Esophagus muscularis mucosa (tissue), 4 donors: ENCODE results near the gene KIR2DL1. TPM values are rescaled to one million over a fixed set of nuclear protein-coding genes. Genes with fewer than 3 reads are reported as not detected.
"Not testable (repeated sequence)": the region's sequence is repeated elsewhere in the genome, so short reads cannot be mapped to it uniquely, and the experiment has no call there.

ENCODE experiments used
- DNase-seq: peaks from one replicate; pipeline ENCODE4 v3.0.0-alpha.2; 2017; ENCODE audit errors: extremely low spot score
- H3K27ac ChIP-seq, 4 donors: fragments of 200-600 bp; sonication (generic); replicated peaks in 1 of 4; 1 replicate in 3 of 4; 2 replicates in 1 of 4; pipeline ENCODE4 v1.5.1; 2016 to 2019; ENCODE audit warnings: mild to moderate bottlenecking in 1 of 4
- H3K27me3 ChIP-seq, 4 donors: fragments of 200-600 bp; sonication (generic); one replicate each; pipeline versions ENCODE4 v1.5.1 to v1.6.0; 2016 to 2019
- H3K36me3 ChIP-seq, 4 donors: fragments of 200-600 bp; sonication (generic); one replicate each; pipeline ENCODE4 v1.5.1; 2016 to 2019
- H3K4me1 ChIP-seq, 4 donors: fragments of 200-600 bp; sonication (generic); one replicate each; pipeline ENCODE4 v1.5.1; 2016 to 2019
- H3K4me3 ChIP-seq, 4 donors: fragments of 200-600 bp; sonication (generic); 1 replicate in 2 of 4; 2 replicates in 2 of 4; pipeline ENCODE4 v1.5.1; 2016 to 2019; ENCODE audit warnings: mild to moderate bottlenecking in 4 of 4, moderate library complexity in 1 of 4
- H3K9me3 ChIP-seq, 4 donors: fragments of 200-600 bp; sonication (generic); 1 replicate in 3 of 4; 2 replicates in 1 of 4; pipeline ENCODE4 v1.5.1; 2016 to 2019
- EP300 ChIP-seq: sonication (generic); formaldehyde crosslinking; IDR thresholded peaks from one replicate; pipeline ENCODE4 v1.6.1; 2017; ENCODE audit warnings: antibody characterized with exemption
- POLR2A ChIP-seq: fragments of 450-650 bp; IDR thresholded peaks from one replicate; pipeline ENCODE4 v1.6.1; 2017; ENCODE audit warnings: antibody characterized with exemption, moderate library complexity, mild to moderate bottlenecking, low read depth
- POLR2AphosphoS5 ChIP-seq, 2 donors: sonication (generic); formaldehyde crosslinking; IDR thresholded peaks; one replicate each; pipeline ENCODE4 v1.6.1; 2017; ENCODE audit warnings: antibody characterized with exemption in 2 of 2
- WGBS: methylation state at CpG from one replicate; pipeline ENCODE4 v1.1.5; 2018; 5-methylcytosine and 5-hydroxymethylcytosine counted together
- intact Hi-C: fragments of 100-400 bp; cut with DNase I; formaldehyde crosslinking; loops from one replicate; pipeline ENCODE4 v1.15.1; 2023
- total RNA-seq, 4 donors: library from RNA; depleted of rRNA; stranded (reverse); fragments of >200 nt; gene quantifications; one replicate each; pipeline versions ENCODE4 v1.1.0 to v1.2.1, GENCODE V29; 2016
- TF ChIP-seq, protein P1 (sequence below), 3 experiments: fragments of 200-600 bp in 2 of 3; fragments of 450-650 bp in 1 of 3; sonication (generic) in 2 of 3; IDR thresholded peaks; one replicate each; pipeline ENCODE4 v1.5.1; 2017 to 2019; ENCODE audit warnings: antibody characterized with exemption in 3 of 3, mild to moderate bottlenecking in 2 of 3, moderate library complexity in 1 of 3

Gene KIR2DL1
- total RNA-seq, 4 donors from 2014 or later = not detected

DNA sequence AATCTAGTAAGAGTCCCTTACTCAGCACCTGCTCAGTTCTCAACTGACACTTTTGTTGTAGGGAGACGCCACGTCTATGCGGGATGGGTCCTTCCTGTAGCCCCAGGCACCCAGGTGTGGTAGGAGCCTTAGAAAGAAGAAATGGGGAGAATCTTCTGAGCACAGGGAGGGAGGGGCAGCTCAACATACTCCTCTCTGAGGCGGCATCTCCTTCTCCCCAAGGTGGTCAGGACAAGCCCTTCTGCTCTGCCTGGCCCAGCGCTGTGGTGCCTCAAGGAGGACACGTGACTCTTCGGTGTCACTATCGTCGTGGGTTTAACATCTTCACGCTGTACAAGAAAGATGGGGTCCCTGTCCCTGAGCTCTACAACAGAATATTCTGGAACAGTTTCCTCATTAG, 35.0 kb downstream of the KIR2DL1 start:
- Histone ChIP-seq H3K4me3 (no peak overlapping the region), H3K4me1 (no peaks in the 10 kb centered on the region), H3K27me3 (peaks cover 0 to 30% (median 0%) of the 10 kb centered on the region in 4 donors), H3K27ac (no peak overlapping the region), H3K9me3 (peaks cover 0 to 3% (median 0%) of the 10 kb centered on the region in 4 donors), H3K36me3 (no peaks in the 10 kb centered on the region)
- WGBS = 91% methylated on average over 10 of the region's 10 CpGs
- DNase-seq = peak; percentile 5
- TF ChIP-seq, protein P1, sequence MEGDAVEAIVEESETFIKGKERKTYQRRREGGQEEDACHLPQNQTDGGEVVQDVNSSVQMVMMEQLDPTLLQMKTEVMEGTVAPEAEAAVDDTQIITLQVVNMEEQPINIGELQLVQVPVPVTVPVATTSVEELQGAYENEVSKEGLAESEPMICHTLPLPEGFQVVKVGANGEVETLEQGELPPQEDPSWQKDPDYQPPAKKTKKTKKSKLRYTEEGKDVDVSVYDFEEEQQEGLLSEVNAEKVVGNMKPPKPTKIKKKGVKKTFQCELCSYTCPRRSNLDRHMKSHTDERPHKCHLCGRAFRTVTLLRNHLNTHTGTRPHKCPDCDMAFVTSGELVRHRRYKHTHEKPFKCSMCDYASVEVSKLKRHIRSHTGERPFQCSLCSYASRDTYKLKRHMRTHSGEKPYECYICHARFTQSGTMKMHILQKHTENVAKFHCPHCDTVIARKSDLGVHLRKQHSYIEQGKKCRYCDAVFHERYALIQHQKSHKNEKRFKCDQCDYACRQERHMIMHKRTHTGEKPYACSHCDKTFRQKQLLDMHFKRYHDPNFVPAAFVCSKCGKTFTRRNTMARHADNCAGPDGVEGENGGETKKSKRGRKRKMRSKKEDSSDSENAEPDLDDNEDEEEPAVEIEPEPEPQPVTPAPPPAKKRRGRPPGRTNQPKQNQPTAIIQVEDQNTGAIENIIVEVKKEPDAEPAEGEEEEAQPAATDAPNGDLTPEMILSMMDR (IDR thresholded peaks at IDR 0.05) = no peak
- TF ChIP-seq EP300 (no peak), POLR2AphosphoS5 (IDR thresholded peaks at IDR 0.05) (no peak), POLR2A (no peak)
- intact Hi-C loops = no loop called here

DNA sequence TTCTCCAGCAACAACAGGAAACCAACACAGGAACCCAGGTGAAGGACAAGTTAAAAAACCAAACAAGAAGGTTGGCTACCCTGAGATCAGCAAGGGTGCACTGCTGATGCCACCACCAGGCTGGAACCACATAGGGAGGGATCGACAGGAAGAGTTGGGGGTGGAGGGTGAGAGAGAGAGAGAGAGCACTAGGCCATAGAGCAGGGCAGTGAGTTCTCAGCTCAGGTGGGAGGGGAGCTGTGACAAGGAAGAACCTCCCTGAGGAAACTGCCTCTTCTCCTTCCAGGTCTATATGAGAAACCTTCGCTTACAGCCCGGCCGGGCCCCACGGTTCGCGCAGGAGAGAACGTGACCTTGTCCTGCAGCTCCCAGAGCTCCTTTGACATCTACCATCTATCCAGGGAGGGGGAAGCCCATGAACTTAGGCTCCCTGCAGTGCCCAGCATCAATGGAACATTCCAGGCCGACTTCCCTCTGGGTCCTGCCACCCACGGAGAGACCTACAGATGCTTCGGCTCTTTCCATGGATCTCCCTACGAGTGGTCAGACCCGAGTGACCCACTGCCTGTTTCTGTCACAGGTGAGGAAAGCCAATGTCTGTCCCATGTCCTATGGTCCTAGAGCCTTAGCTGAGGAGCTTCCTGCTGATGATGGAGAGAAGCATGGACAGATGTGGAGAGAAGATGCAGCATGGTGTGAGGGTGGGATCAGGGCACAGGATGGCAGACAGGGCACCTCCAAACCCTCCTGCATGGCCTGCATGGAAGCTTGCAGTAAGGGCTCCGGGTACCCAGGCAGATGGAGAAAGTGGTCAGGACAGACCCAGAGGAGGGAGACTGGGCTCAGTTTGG, 36.3 kb downstream of the KIR2DL1 start:
- DNase-seq = no peak
- Histone ChIP-seq H3K27me3 (peaks cover 0 to 30% (median 0%) of the 10 kb centered on the region in 4 donors), H3K4me1 (no peaks in the 10 kb centered on the region), H3K9me3 (no peaks in the 10 kb centered on the region), H3K27ac (no peak overlapping the region), H3K36me3 (no peaks in the 10 kb centered on the region), H3K4me3 (no peak overlapping the region)
- TF ChIP-seq POLR2A (no peak), POLR2AphosphoS5 (IDR thresholded peaks at IDR 0.05) (no peak), EP300 (no peak)
- TF ChIP-seq, protein P1 (IDR thresholded peaks at IDR 0.05) = no peak
- intact Hi-C loops = no loop called here
- WGBS = 77% methylated on average over 10 of the region's 14 CpGs

DNA sequence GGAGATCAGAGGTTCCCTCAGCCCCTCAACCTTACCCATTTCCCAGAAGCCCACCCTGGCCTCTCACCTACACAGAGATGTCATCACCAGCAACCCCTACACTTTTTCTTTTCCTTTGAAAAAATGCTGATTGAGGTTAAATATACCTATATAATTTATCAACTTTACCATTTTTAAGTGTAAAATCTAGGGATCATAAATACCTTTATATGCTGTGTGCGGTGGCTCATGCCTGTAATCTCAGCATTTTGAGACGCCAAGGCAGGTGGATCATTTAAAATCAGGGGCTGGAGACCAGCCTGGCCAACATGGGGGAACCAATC, 36.9 kb downstream of the KIR2DL1 start:
- no peak overlapping the region for H3K4me3 ChIP-seq
- intact Hi-C loops = no loop called here
- DNase-seq = peak; percentile 3
- no peak for TF ChIP-seq EP300
- TF ChIP-seq POLR2A = no peak
- TF ChIP-seq, protein P1 (IDR thresholded peaks at IDR 0.05) = no peak
- no peak for TF ChIP-seq POLR2AphosphoS5 (IDR thresholded peaks at IDR 0.05)
- no peaks in the 10 kb centered on the region for H3K4me1 ChIP-seq
- H3K9me3 ChIP-seq = no peaks in the 10 kb centered on the region
- H3K27me3 ChIP-seq = peaks cover 0 to 30% (median 0%) of the 10 kb centered on the region in 4 donors
- H3K27ac ChIP-seq = no peak overlapping the region
- WGBS = 59% methylated on average over 2 of the region's 2 CpGs
- H3K36me3 ChIP-seq = no peaks in the 10 kb centered on the region

DNA sequence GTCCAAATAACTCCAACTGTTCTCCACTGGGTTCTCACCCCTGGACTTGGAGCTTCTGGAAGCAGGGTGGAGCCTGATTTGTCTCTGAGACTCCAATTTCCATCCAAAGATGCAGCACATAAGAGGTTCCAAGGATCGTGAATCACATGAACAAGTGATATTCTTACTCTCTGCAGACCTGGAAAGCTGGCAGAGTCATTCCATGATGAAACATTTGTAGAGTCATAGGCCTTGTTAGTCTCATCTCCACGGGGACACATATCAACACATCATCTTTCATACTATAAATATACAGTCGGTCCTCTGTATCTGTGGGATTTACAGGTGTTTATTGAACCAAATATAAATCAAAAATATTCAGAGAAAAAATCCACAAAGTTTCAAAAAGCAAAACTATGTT, 45.0 kb downstream of the KIR2DL1 start:
- 68% methylated on average over 3 of the region's 3 CpGs for WGBS
- H3K9me3 ChIP-seq, H3K4me1 ChIP-seq, intact Hi-C loops, DNase-seq, H3K4me3 ChIP-seq, H3K27ac ChIP-seq, H3K36me3 ChIP-seq: not testable (repeated sequence)
- H3K27me3 ChIP-seq = peaks cover 0 to 16% (median 0%) of the 10 kb centered on the region in 4 donors

DNA sequence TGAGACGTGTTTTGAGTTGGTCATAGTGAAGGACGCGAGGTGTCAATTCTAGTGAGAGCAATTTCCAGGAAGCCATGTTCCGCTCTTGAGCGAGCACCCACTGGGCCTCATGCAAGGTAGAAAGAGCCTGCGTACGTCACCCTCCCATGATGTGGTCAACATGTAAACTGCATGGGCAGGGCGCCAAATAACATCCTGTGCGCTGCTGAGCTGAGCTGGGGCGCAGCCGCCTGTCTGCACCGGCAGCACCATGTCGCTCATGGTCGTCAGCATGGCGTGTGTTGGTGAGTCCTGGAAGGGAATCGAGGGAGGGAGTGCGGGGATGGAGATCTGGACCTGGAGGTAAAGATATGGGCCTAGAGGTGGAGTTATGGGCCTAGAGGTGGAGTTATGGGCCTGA, 46.7 kb downstream of the KIR2DL1 start, which contains the start of gene KIR3DL1:
TSS of gene KIR3DL1 (plus strand) at position 218 of the 400 bp plus-strand sequence.
- H3K4me3 ChIP-seq, H3K27ac ChIP-seq, intact Hi-C loops, DNase-seq, H3K36me3 ChIP-seq, H3K9me3 ChIP-seq, H3K4me1 ChIP-seq: not testable (repeated sequence)
- peaks cover 0 to 23% (median 0%) of the 10 kb centered on the region in 4 donors for H3K27me3 ChIP-seq
- 90% methylated on average over 15 of the region's 17 CpGs for WGBS
